Stomach (tissue), 9 donors: ENCODE results near the gene ELOB. TPM values are rescaled to one million over a fixed set of nuclear protein-coding genes. Genes with fewer than 3 reads are reported as not detected.

Source experiments
- DNase-seq, 2 donors: peaks; one replicate each; pipeline versions ENCODE4 v3.0.0 to v3.0.0-alpha.2; 2013 to 2019
- H3K27ac ChIP-seq, 5 donors: fragments of 200-600 bp in 4 of 5; sonication (generic) in 4 of 5; one replicate each; pipeline ENCODE4 v1.5.1; 2013 to 2019; ENCODE audit warnings: mild to moderate bottlenecking in 1 of 5, moderate library complexity in 1 of 5
- H3K27me3 ChIP-seq, 3 donors: fragments of 200-600 bp; sonication (generic); one replicate each; pipeline ENCODE4 v1.5.1; 2017 to 2019; ENCODE audit warnings: mixed run types in 1 of 3
- H3K36me3 ChIP-seq, 4 donors: fragments of 200-600 bp; sonication (generic); 1 replicate in 3 of 4; 2 replicates in 1 of 4; pipeline ENCODE4 v1.5.1; 2016 to 2019
- H3K4me1 ChIP-seq, 4 donors: fragments of 200-600 bp; sonication (generic); one replicate each; pipeline ENCODE4 v1.5.1; 2016 to 2019
- H3K4me3 ChIP-seq, 4 donors: fragments of 200-600 bp; sonication (generic) in 3 of 4; one replicate each; pipeline ENCODE4 v1.5.1; 2016 to 2019; ENCODE audit warnings: mild to moderate bottlenecking in 1 of 4
- H3K9me3 ChIP-seq, 4 donors: fragments of 200-600 bp; sonication (generic); one replicate each; pipeline ENCODE4 v1.5.1; 2016 to 2019
- EP300 ChIP-seq: sonication (generic); formaldehyde crosslinking; IDR thresholded peaks from one replicate; pipeline ENCODE4 v1.6.1; 2017; ENCODE audit warnings: antibody characterized with exemption
- POLR2A ChIP-seq, 4 donors: fragments of 450-650 bp; IDR thresholded peaks; one replicate each; pipeline ENCODE4 v1.6.1; 2016; ENCODE audit warnings: antibody characterized with exemption in 4 of 4, control low read depth in 2 of 4, mild to moderate bottlenecking in 1 of 4, moderate library complexity in 1 of 4
- POLR2AphosphoS5 ChIP-seq, 3 donors: sonication (generic); formaldehyde crosslinking; IDR thresholded peaks; one replicate each; pipeline ENCODE4 v1.6.1; 2016; ENCODE audit warnings: antibody characterized with exemption in 3 of 3
- WGBS, 5 donors: extraction: QIAGEN DNeasy Blood & Tissue Kit in 3 of 5; methylation state at CpG; one replicate each; pipeline versions ENCODE4 v1.1.5 to v1.1.7; 2013 to 2018; 5-methylcytosine and 5-hydroxymethylcytosine counted together
- intact Hi-C: fragments of 100-400 bp; cut with DNase I; formaldehyde crosslinking; loops from one replicate; pipeline ENCODE4 v1.15.1; 2023; ENCODE audit warnings: low total_unique reads
- polyA plus RNA-seq, 3 donors: library from polyadenylated mRNA; stranded (reverse); fragments of 200-250 nt; gene quantifications; one replicate each; pipeline ENCODE4 v1.2.3, GENCODE V29; 2013
- total RNA-seq, 5 donors: library from RNA; depleted of rRNA; stranded (reverse); fragments of >200 nt; gene quantifications; one replicate each; pipeline versions ENCODE4 v1.1.0 to v1.2.3, GENCODE V29; 2014 to 2016
- TF ChIP-seq, protein P1 (sequence below), 7 experiments: fragments of 450-650 bp in 4 of 7; fragments of 200-600 bp in 3 of 7; sonication (generic) in 3 of 7; IDR thresholded peaks; one replicate each; pipeline ENCODE4 v1.5.1; 2016 to 2019; ENCODE audit warnings: antibody characterized with exemption in 7 of 7, control low read depth in 2 of 7, mild to moderate bottlenecking in 1 of 7
- donor health status: healthy with polysubstance abuse.
- donor health status: Bipolar disorder and iron deficiency.
- donor health status: healthy.

ELOB gene
- total and polyA plus RNA-seq, 8 donors: 68.1 to 713 (median 231) TPM

DNA sequence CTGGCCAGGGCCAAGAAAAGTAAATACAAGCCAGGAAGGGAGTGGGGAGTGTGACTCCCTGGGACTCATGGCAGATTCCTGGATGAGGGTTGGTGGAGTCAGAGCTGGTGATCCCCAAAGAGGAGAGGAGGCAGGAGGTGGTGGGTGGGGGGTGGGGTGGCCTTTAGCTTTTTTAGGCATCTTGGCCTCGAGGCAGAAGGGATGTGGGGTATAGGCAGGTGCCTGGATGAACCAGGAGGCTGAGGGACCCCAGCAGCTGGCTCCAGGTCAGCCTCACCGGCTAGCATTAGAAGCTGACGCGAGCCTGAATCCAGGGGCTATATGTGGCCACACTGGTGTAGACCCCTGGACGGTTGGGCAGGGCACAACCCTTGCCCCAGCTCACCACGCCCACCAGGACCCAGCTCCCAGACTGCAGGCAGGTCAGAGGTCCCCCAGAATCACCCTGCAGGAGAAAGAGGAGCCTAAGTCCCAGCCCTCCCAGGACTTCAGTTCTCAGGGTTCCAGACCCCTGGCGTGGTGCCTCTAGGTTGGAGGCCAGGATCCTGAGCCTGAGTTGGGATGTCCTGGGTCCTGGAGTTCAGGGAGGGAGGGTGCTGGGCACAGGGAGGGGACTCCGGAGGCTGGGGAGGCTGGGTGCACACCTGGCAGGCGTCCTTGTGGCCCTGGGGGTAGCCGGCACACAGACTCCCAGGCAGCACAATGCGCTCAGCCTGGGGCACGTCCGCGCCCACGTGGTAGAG is 7.4 kb upstream of the ELOB start:
- Histone ChIP-seq H3K36me3 (no peaks in the 10 kb centered on the region), H3K27me3 (peaks cover 10 to 59% (median 33%) of the 10 kb centered on the region in 3 donors), H3K4me1 (peaks cover 12 to 25% (median 16%) of the 10 kb centered on the region in 4 donors), H3K4me3 (peak overlapping the region; percentile 37 to 49 (median 39)), H3K27ac (no peak overlapping the region), H3K9me3 (no peaks in the 10 kb centered on the region)
- intact Hi-C loops: loop anchor here (10.0 kb wide), 1 partner anchor 80 kb away; no protein-coding TSS in a partner anchor
- 49 to 100% (median 52%) methylated on average over 1 to 15 of the region's 15 CpGs for WGBS, 5 donors
- DNase-seq: no peak
- no peak for TF ChIP-seq POLR2A (IDR thresholded peaks at IDR 0.05)
- no peak for TF ChIP-seq EP300
- TF ChIP-seq, protein P1, sequence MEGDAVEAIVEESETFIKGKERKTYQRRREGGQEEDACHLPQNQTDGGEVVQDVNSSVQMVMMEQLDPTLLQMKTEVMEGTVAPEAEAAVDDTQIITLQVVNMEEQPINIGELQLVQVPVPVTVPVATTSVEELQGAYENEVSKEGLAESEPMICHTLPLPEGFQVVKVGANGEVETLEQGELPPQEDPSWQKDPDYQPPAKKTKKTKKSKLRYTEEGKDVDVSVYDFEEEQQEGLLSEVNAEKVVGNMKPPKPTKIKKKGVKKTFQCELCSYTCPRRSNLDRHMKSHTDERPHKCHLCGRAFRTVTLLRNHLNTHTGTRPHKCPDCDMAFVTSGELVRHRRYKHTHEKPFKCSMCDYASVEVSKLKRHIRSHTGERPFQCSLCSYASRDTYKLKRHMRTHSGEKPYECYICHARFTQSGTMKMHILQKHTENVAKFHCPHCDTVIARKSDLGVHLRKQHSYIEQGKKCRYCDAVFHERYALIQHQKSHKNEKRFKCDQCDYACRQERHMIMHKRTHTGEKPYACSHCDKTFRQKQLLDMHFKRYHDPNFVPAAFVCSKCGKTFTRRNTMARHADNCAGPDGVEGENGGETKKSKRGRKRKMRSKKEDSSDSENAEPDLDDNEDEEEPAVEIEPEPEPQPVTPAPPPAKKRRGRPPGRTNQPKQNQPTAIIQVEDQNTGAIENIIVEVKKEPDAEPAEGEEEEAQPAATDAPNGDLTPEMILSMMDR (IDR thresholded peaks at IDR 0.05): no peak
- no peak for TF ChIP-seq POLR2AphosphoS5 (IDR thresholded peaks at IDR 0.05)

DNA sequence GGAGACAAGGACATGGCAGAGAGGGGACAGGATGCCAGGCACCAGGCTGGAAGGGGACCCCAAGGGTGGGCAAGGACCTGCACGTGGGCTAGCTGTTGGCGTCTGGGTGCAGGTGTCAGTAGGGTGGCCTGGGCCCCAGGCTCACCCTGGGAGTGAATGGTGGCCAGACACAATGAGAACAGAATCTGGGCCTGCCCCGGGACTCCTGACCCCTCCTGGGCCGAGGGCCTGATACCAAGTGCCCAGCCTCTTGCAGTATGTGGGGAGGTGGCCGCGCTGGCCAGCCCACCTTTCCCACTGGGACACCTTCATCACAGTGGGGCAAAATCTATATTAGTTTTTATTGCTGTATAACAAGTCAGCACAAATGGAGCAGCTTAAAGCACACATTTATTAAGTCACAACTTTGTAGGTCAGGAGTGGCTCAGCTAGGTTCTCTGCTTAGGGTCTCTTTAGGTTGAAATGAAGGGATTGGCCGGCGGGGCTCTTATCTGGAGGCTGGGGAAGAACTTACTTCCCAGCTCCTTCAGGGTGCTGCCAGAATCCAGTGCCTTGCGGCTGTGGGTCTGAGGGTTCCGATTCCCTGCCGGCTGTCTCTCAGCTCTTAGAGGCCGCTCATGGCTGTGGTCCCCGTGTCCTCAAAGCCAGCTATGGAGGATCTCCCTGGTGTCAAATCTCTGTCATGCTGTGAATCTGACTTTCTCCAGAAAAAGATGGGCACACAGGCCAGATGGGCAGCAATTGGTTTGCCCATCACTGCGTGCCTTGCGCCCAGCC is 6.7 kb upstream of the ELOB start:
- intact Hi-C loops: loop anchor here (10.0 kb wide), 1 partner anchor 81 kb away; no protein-coding TSS in a partner anchor
- no peaks in the 10 kb centered on the region for H3K36me3 ChIP-seq
- H3K4me1 ChIP-seq: peaks cover 14 to 27% (median 24%) of the 10 kb centered on the region in 4 donors
- no peak for DNase-seq
- H3K9me3 ChIP-seq: no peaks in the 10 kb centered on the region
- no peak overlapping the region for H3K27ac ChIP-seq
- WGBS, 5 donors: 82 to 90% (median 86%) methylated on average over 10 to 15 of the region's 15 CpGs
- TF ChIP-seq, protein P1 (IDR thresholded peaks at IDR 0.05): no peak
- TF ChIP-seq POLR2AphosphoS5 (IDR thresholded peaks at IDR 0.05) (no peak), EP300 (no peak), POLR2A (IDR thresholded peaks at IDR 0.05) (no peak)
- no peak overlapping the region for H3K4me3 ChIP-seq
- peaks cover 10 to 52% (median 33%) of the 10 kb centered on the region in 3 donors for H3K27me3 ChIP-seq

DNA sequence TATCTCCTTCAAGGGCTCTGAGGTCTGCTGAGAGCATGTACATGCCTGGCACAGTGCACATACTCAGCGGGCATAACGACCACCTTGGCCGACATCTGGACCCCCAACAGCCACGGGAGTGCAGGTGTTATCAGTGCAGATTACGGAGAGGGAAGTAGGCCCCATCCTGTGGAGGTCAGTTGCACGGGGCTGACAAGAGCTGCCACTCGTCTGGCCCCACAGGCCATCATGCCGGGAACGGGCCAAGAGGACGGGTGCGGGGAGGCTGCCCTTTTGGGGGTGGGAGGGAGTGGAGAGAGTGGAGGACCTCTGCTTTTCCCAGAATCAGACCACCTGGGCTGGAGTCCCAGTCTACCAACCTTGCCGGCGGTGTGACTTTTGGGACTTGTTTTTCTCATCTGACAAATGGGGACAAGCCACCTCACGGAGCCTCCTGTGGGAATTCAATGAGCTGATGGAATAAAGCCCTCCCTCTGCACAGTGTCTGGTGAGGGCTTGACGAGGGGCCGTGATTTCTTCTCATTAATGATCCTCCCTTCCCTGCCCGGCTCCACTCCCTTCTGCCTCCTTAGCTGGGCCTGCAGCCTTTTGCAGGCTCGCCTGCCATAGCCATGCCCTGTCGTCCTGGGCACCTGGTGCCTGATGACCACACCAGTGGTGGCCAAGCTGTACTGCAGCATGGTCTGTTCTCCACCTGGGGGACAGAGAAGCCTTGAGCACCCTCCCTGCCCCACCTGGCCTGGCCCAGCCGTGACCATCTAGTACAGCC is 5.7 kb upstream of the ELOB start:
- no peak for DNase-seq
- no peaks in the 10 kb centered on the region for H3K9me3 ChIP-seq
- H3K4me1 ChIP-seq: peaks cover 21 to 37% (median 32%) of the 10 kb centered on the region in 4 donors
- no peak overlapping the region for H3K4me3 ChIP-seq
- H3K27ac ChIP-seq: no peak overlapping the region
- TF ChIP-seq, protein P1 (IDR thresholded peaks at IDR 0.05): no peak
- TF ChIP-seq POLR2AphosphoS5 (IDR thresholded peaks at IDR 0.05) (no peak), POLR2A (IDR thresholded peaks at IDR 0.05) (no peak), EP300 (no peak)
- intact Hi-C loops: loop anchor here (10.0 kb wide), 1 partner anchor 82 kb away; no protein-coding TSS in a partner anchor
- 74 to 82% (median 78%) methylated on average over 13 to 20 of the region's 20 CpGs for WGBS, 5 donors
- no peaks in the 10 kb centered on the region for H3K36me3 ChIP-seq
- H3K27me3 ChIP-seq: peaks cover 10 to 41% (median 29%) of the 10 kb centered on the region in 3 donors
